DND-41 (cell line): ENCODE results near the gene DSCAM.

Experiments
- EZH2 ChIP-seq: IDR thresholded peaks from 3 replicates; pipeline ENCODE4 v1.6.1; 2012; ENCODE audit warnings: borderline replicate concordance, low read depth, mild to moderate bottlenecking, moderate library complexity, low read length, inconsistent platforms; ENCODE audit not compliant: severe bottlenecking
- TF ChIP-seq, protein P1 (sequence below): IDR thresholded peaks from 2 replicates; pipeline ENCODE4 v1.5.1; 2012; ENCODE audit warnings: borderline replicate concordance, low read length, moderate library complexity, mild to moderate bottlenecking; ENCODE audit not compliant: poor library complexity, severe bottlenecking; ENCODE audit errors: extremely low read depth

DNA sequence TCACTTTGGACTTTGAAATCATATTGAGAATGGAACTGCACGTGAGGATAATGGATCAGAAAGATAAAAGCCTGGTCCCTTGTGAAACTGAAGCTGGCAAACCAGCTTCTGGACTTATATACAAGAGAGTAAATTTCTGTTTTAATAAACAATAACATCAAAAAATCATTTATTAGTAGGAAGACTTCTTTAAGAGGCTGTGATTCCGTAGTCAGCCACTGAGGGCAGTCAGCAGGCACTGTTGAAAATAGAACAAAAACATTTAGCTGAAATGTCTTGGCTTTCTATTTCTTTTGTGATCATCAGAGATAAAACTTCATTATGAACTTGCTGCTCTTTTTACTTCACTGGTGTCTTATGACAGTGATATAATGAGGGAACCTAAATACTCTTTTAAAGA is 490.3 kb downstream of the DSCAM start:
- TF ChIP-seq, protein P1, sequence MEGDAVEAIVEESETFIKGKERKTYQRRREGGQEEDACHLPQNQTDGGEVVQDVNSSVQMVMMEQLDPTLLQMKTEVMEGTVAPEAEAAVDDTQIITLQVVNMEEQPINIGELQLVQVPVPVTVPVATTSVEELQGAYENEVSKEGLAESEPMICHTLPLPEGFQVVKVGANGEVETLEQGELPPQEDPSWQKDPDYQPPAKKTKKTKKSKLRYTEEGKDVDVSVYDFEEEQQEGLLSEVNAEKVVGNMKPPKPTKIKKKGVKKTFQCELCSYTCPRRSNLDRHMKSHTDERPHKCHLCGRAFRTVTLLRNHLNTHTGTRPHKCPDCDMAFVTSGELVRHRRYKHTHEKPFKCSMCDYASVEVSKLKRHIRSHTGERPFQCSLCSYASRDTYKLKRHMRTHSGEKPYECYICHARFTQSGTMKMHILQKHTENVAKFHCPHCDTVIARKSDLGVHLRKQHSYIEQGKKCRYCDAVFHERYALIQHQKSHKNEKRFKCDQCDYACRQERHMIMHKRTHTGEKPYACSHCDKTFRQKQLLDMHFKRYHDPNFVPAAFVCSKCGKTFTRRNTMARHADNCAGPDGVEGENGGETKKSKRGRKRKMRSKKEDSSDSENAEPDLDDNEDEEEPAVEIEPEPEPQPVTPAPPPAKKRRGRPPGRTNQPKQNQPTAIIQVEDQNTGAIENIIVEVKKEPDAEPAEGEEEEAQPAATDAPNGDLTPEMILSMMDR: no peak
- no peak for TF ChIP-seq EZH2
